Measurements from ENCODE around the gene SGCD.
"Not testable (repeated sequence)": the region's sequence is repeated elsewhere in the genome, so short reads cannot be mapped to it uniquely, and the experiment has no call there.

Gene SGCD

DNA sequence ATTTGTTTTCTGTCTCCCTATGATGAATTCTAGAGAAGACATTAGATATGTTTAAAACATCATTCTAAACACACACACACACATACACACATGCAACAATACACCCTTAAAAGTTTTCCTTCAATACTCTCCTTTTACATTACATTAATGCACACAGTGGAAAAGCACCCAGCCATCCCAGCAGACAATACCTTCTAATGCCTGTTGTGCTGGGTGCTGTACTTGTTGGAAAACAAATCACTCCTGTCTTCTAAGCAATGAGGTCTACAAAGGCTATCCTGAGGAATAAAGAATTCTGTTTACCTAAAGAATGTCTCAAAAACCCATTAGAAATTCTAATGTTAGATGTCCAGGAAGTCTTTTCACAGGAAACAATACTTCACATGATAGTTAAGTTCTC is 264.0 kb downstream of the SGCD start:
- no peak overlapping the region for H3K4me3 ChIP-seq (ENCODE audit: low read length)
- no peaks in the 10 kb centered on the region for H3K4me1 ChIP-seq (ENCODE audit: control insufficient read depth, insufficient read depth, low read length)
- H3K36me3 ChIP-seq (ENCODE audit: control insufficient read depth, insufficient read depth, low read length): no peaks in the 10 kb centered on the region
- no peaks in the 10 kb centered on the region for H3K9me3 ChIP-seq (ENCODE audit: control insufficient read depth, insufficient read depth, low read length)
- DNase-seq (ENCODE audit: low read depth, low spot score): no peak
- H3K27ac ChIP-seq (ENCODE audit: low read length): no peak overlapping the region
- H3K27me3 ChIP-seq (ENCODE audit: control insufficient read depth, insufficient read depth, low read length): no peaks in the 10 kb centered on the region

DNA sequence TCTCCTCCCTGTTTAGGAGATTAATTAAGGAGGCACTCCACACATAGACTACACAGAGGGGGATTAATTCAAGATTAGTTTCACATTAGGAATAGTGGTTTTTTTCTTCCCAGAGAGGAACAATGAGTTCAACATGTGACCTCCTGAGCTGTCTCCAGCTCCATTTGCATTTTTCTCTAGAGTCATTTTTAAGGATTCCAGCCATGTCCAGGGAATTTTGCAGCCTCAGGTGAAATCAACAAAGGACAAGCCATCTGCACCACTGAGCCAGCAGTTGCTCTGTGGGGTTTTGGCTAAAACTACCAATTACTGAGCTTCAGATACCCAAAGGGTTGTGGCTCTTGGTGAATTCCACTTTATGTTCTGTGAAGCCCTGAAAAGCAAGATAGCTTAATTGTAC is 264.7 kb downstream of the SGCD start:
- Histone ChIP-seq H3K36me3 (ENCODE audit: control insufficient read depth, insufficient read depth, low read length) (no peaks in the 10 kb centered on the region), H3K27me3 (ENCODE audit: control insufficient read depth, insufficient read depth, low read length) (no peaks in the 10 kb centered on the region), H3K4me3 (ENCODE audit: low read length) (no peak overlapping the region), H3K27ac (ENCODE audit: low read length) (no peak overlapping the region), H3K9me3 (ENCODE audit: control insufficient read depth, insufficient read depth, low read length) (no peaks in the 10 kb centered on the region), H3K4me1 (ENCODE audit: control insufficient read depth, insufficient read depth, low read length) (no peaks in the 10 kb centered on the region)
- no peak for DNase-seq (ENCODE audit: low read depth, low spot score)

GRCh38 chr5:156593546-156593945 is 266.6 kb downstream of the SGCD start:
- no peaks in the 10 kb centered on the region for H3K27me3 ChIP-seq (ENCODE audit: control insufficient read depth, insufficient read depth, low read length)
- no peak for DNase-seq (ENCODE audit: low read depth, low spot score)
- H3K36me3 ChIP-seq (ENCODE audit: control insufficient read depth, insufficient read depth, low read length): no peaks in the 10 kb centered on the region
- no peak overlapping the region for H3K27ac ChIP-seq (ENCODE audit: low read length)
- no peaks in the 10 kb centered on the region for H3K4me1 ChIP-seq (ENCODE audit: control insufficient read depth, insufficient read depth, low read length)
- H3K9me3 ChIP-seq (ENCODE audit: control insufficient read depth, insufficient read depth, low read length): no peaks in the 10 kb centered on the region
- no CpG with 5 or more reads among the region's 1 CpG for WGBS (ENCODE audit: insufficient coverage, insufficient read length)
- no peak overlapping the region for H3K4me3 ChIP-seq (ENCODE audit: low read length)

- Histone ChIP-seq H3K36me3 (ENCODE audit: control insufficient read depth, insufficient read depth, low read length) (no peaks in the 10 kb centered on the region), H3K4me3 (ENCODE audit: low read length) (no peak overlapping the region), H3K9me3 (ENCODE audit: control insufficient read depth, insufficient read depth, low read length) (no peaks in the 10 kb centered on the region), H3K27ac (ENCODE audit: low read length) (no peak overlapping the region), H3K27me3 (ENCODE audit: control insufficient read depth, insufficient read depth, low read length) (no peaks in the 10 kb centered on the region), H3K4me1 (ENCODE audit: control insufficient read depth, insufficient read depth, low read length) (no peaks in the 10 kb centered on the region)
- DNase-seq (ENCODE audit: low read depth, low spot score): no peak
- no CpG with 5 or more reads among the region's 1 CpG for WGBS (ENCODE audit: insufficient coverage, insufficient read length)
Measured at GRCh38 chr5:156594406-156594805, 267.4 kb downstream of the SGCD start.

DNA sequence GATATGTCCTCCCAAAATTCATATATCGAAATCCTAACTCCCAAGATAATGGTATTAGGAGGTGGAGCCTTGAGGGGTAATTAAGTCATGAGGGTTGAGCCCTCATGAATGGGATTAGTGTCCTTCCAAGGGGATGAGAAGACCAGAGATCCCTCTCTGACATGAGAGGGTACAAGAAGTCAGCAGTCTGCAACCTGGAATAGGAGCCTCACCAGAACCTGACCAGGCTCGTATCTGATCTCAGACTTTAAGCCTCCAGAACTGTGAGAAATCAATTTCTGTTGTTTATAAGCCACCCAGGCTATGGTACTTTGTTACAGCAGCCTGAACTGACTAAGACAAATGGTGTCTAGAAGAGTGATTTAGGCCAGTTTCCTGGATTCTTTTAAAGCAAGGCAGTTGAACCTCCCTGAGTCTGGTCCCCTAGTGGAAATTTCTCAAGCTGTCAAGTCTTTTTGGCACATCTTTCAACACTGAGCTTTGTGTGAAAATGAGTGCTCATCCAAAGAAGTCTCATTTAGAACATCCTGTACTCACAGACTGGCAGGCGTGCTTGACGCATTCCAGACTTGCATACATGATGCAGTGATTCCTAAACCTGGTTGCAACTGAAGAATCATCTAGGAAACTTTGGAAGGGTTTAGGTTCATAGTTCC is 268.3 kb downstream of the SGCD start:
- no peak overlapping the region for H3K4me3 ChIP-seq (ENCODE audit: low read length)
- no peaks in the 10 kb centered on the region for H3K27me3 ChIP-seq (ENCODE audit: control insufficient read depth, insufficient read depth, low read length)
- no peaks in the 10 kb centered on the region for H3K4me1 ChIP-seq (ENCODE audit: control insufficient read depth, insufficient read depth, low read length)
- no peak for DNase-seq (ENCODE audit: low read depth, low spot score)
- H3K9me3 ChIP-seq (ENCODE audit: control insufficient read depth, insufficient read depth, low read length): no peaks in the 10 kb centered on the region
- H3K36me3 ChIP-seq (ENCODE audit: control insufficient read depth, insufficient read depth, low read length): no peaks in the 10 kb centered on the region
- WGBS (ENCODE audit: insufficient coverage, insufficient read length): no CpG with 5 or more reads among the region's 4 CpGs
- no peak overlapping the region for H3K27ac ChIP-seq (ENCODE audit: low read length)

DNA sequence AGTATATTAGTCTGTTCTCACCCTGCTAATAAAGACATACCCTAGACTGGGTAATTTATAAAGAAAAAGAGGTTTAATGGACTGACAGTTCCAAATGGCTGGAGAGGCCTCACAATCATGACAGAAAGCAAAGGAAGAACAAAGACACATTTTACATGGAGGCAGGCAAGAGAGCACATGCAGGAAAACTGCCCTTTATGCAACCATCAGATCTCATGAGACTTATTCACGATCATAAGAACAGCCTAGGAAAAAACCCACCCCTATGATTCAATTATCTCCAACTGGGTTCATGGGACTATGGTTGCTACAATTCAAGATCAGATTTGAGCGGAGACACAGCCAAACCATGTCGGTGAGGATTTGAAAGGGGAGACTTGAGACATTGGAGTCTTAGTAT is 270.3 kb downstream of the SGCD start:
- H3K4me1 ChIP-seq (ENCODE audit: control insufficient read depth, insufficient read depth, low read length): no peaks in the 10 kb centered on the region
- H3K9me3 ChIP-seq (ENCODE audit: control insufficient read depth, insufficient read depth, low read length): no peaks in the 10 kb centered on the region
- H3K36me3 ChIP-seq (ENCODE audit: control insufficient read depth, insufficient read depth, low read length): no peaks in the 10 kb centered on the region
- DNase-seq (ENCODE audit: low read depth, low spot score): no peak
- no peaks in the 10 kb centered on the region for H3K27me3 ChIP-seq (ENCODE audit: control insufficient read depth, insufficient read depth, low read length)
- H3K4me3 ChIP-seq (ENCODE audit: low read length): no peak overlapping the region
- WGBS (ENCODE audit: insufficient coverage, insufficient read length): no CpG with 5 or more reads among the region's 3 CpGs
- no peak overlapping the region for H3K27ac ChIP-seq (ENCODE audit: low read length)

DNA sequence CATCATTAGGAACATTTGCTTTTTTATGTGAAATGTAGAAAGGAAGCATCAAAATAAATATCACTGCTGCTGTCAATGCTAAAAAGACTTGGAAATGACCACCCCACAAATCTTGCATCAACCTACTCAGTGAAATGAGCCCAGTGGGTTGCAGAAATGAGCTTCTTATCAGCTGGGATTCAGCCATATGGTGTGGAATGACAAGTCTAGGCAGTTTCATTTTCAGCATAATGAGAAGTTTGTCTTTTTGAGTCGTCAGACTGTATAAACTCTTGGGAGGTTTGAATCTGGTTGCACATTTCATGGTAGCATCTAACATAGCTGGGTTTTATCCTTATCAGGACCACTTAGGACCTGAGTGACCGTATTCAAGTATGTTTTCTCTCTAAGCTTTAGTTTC is 272.0 kb downstream of the SGCD start:
- Histone ChIP-seq H3K4me3 (ENCODE audit: low read length) (no peak overlapping the region), H3K4me1 (ENCODE audit: control insufficient read depth, insufficient read depth, low read length) (no peaks in the 10 kb centered on the region), H3K9me3 (ENCODE audit: control insufficient read depth, insufficient read depth, low read length) (no peaks in the 10 kb centered on the region), H3K27ac (ENCODE audit: low read length) (no peak overlapping the region), H3K36me3 (ENCODE audit: control insufficient read depth, insufficient read depth, low read length) (no peaks in the 10 kb centered on the region), H3K27me3 (ENCODE audit: control insufficient read depth, insufficient read depth, low read length) (no peaks in the 10 kb centered on the region)
- no peak for DNase-seq (ENCODE audit: low read depth, low spot score)
- WGBS (ENCODE audit: insufficient coverage, insufficient read length): no CpG with 5 or more reads among the region's 2 CpGs

DNA sequence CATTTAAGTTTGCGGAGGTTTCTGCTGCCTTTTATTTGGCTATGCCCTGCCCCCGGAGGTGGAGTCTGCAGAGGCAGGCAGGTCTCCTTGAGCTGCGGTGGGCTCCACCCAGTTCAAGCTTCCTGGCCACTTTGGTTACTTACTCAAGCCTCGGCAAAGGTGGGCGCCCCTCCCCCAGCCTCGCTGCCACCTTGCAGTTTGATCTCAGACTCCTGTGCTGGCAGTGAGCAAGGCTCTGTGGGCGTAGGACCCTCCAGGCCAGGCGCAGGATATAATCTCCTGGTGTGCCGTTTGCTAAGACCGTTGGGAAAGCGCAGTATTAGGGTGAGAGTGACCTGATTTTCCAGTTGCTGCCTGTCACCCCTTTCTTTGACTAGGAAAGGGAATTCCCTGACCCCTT is 283.6 kb downstream of the SGCD start:
- WGBS (ENCODE audit: insufficient coverage, insufficient read length): no CpG with 5 or more reads among the region's 11 CpGs
- not testable (repeated sequence) for H3K36me3 ChIP-seq (ENCODE audit: control insufficient read depth, insufficient read depth, low read length); H3K4me3 ChIP-seq (ENCODE audit: low read length); DNase-seq (ENCODE audit: low read depth, low spot score); H3K27me3 ChIP-seq (ENCODE audit: control insufficient read depth, insufficient read depth, low read length); H3K27ac ChIP-seq (ENCODE audit: low read length); H3K4me1 ChIP-seq (ENCODE audit: control insufficient read depth, insufficient read depth, low read length); H3K9me3 ChIP-seq (ENCODE audit: control insufficient read depth, insufficient read depth, low read length)

- Histone ChIP-seq H3K27me3 (ENCODE audit: control insufficient read depth, insufficient read depth, low read length) (no peaks in the 10 kb centered on the region), H3K9me3 (ENCODE audit: control insufficient read depth, insufficient read depth, low read length) (no peaks in the 10 kb centered on the region), H3K36me3 (ENCODE audit: control insufficient read depth, insufficient read depth, low read length) (no peaks in the 10 kb centered on the region), H3K4me1 (ENCODE audit: control insufficient read depth, insufficient read depth, low read length) (no peaks in the 10 kb centered on the region), H3K4me3 (ENCODE audit: low read length) (no peak overlapping the region), H3K27ac (ENCODE audit: low read length) (no peak overlapping the region)
- no peak for DNase-seq (ENCODE audit: low read depth, low spot score)
- 100% methylated on average over 1 of the region's 2 CpGs for WGBS (ENCODE audit: insufficient coverage, insufficient read length)
Measured at GRCh38 chr5:156615901-156616300, 288.9 kb downstream of the SGCD start.

GRCh38 chr5:156617426-156617825 is 290.5 kb downstream of the SGCD start:
- no peaks in the 10 kb centered on the region for H3K36me3 ChIP-seq (ENCODE audit: control insufficient read depth, insufficient read depth, low read length)
- no peak overlapping the region for H3K4me3 ChIP-seq (ENCODE audit: low read length)
- no peaks in the 10 kb centered on the region for H3K9me3 ChIP-seq (ENCODE audit: control insufficient read depth, insufficient read depth, low read length)
- DNase-seq (ENCODE audit: low read depth, low spot score): no peak
- no peaks in the 10 kb centered on the region for H3K27me3 ChIP-seq (ENCODE audit: control insufficient read depth, insufficient read depth, low read length)
- WGBS (ENCODE audit: insufficient coverage, insufficient read length): no CpG with 5 or more reads among the region's 2 CpGs
- no peak overlapping the region for H3K27ac ChIP-seq (ENCODE audit: low read length)
- no peaks in the 10 kb centered on the region for H3K4me1 ChIP-seq (ENCODE audit: control insufficient read depth, insufficient read depth, low read length)

GRCh38 chr5:156618601-156619000 is 291.6 kb downstream of the SGCD start:
- Histone ChIP-seq H3K27ac (ENCODE audit: low read length) (no peak overlapping the region), H3K4me1 (ENCODE audit: control insufficient read depth, insufficient read depth, low read length) (no peaks in the 10 kb centered on the region), H3K4me3 (ENCODE audit: low read length) (no peak overlapping the region), H3K27me3 (ENCODE audit: control insufficient read depth, insufficient read depth, low read length) (no peaks in the 10 kb centered on the region), H3K36me3 (ENCODE audit: control insufficient read depth, insufficient read depth, low read length) (no peaks in the 10 kb centered on the region), H3K9me3 (ENCODE audit: control insufficient read depth, insufficient read depth, low read length) (no peaks in the 10 kb centered on the region)
- DNase-seq (ENCODE audit: low read depth, low spot score): no peak
- no CpG with 5 or more reads among the region's 8 CpGs for WGBS (ENCODE audit: insufficient coverage, insufficient read length)

Data from iPS DF 6.9 (cell line).